ENCODE data around the gene SLC12A3.

The SLC12A3 gene

GRCh38 chr16:56912746-56913708 is 48.0 kb downstream of the SLC12A3 start:
- H3K27ac ChIP-seq = no peak overlapping the region
- no peak for TF ChIP-seq ZFX (IDR thresholded peaks at IDR 0.05)
- no peak for TF ChIP-seq CTCF (conservative IDR thresholded peaks at IDR 0.05)

GRCh38 chr16:56914896-56915295 is 49.9 kb downstream of the SLC12A3 start:
- H3K27ac ChIP-seq = peak overlapping the region; percentile 24; the same call in 1 of the 2 replicates
- TF ChIP-seq CTCF (conservative IDR thresholded peaks at IDR 0.05) (no peak), ZFX (IDR thresholded peaks at IDR 0.05) (no peak)

GRCh38 chr16:56915336-56916119 is 50.5 kb downstream of the SLC12A3 start:
- no peak for TF ChIP-seq ZFX (IDR thresholded peaks at IDR 0.05)
- TF ChIP-seq CTCF (conservative IDR thresholded peaks at IDR 0.05) = no peak
- H3K27ac ChIP-seq = peak overlapping the region; percentile 24; the same call in 1 of the 2 replicates

- TF ChIP-seq CTCF (conservative IDR thresholded peaks at IDR 0.05) (no peak), ZFX (IDR thresholded peaks at IDR 0.05) (no peak)
- H3K27ac ChIP-seq = peak overlapping the region; percentile 7; the same call in 1 of the 2 replicates
These were observed 51.8 kb downstream of the SLC12A3 start for GRCh38 chr16:56916571-56917403.

DNA sequence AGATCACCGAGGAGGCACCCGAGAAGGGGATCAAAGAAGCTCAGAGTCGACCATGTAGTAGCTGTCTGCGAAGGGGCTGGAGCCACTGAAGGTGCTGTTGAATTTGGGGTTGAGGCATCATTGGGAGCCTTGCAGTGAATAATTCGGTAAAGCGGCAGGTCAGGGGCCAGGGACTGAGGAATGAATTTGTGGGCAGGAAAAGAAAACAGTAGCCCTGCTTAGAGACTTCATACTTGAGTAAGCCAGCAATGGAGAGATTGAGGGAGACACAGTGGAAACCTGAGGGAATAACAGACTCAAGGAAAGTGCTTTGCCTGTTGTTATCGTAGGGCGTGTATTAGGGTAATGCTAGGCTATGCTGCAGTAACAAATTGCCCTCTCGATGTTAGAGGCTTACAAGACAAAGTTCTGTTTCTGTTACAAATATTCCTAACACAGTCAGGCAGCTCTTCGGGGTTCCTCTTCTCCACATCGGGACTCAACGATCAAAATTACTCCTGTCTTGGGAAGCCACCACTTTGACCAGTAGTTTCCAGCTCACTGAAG is 53.5 kb downstream of the SLC12A3 start:
- H3K27ac ChIP-seq = no peak overlapping the region
- TF ChIP-seq ZFX (IDR thresholded peaks at IDR 0.05) = no peak
- TF ChIP-seq CTCF (conservative IDR thresholded peaks at IDR 0.05) = no peak

DNA sequence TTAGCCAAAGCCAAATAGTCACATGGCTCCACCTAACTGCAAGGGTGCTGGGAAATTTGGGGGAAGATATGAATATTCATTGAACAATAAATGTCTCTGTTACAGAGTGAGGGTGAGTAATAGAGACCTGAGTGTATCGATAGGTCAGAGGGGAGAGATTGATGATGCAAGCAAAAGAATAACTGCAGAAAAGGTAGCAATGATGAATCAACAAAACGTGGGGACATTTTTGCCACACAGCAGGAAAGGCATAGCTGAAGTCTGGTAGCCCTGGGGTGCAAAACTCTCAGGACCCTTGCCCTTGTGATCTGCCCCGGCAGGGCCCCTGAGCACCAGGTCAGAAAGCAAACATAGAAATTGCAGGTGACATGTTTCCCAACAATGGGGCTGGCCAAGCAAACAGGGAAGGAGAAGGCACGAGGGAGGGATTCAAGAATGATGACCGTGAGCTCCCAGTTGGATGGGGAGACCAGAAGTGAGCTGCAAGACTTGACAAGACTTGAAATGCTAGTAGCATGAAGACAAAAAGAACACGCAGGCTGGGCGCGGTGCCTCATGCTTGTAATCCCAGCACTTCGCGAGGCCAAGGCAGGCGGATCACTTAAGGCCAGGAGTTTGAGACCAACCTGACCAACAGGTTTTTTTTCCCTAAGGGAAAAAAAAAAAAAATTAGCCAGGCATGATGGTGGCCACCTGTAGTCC is 54.2 kb downstream of the SLC12A3 start:
- TF ChIP-seq CTCF (conservative IDR thresholded peaks at IDR 0.05) (no peak), ZFX (IDR thresholded peaks at IDR 0.05) (no peak)
- H3K27ac ChIP-seq = peak overlapping the region; percentile 55

Measured in C4-2B (cell line).